ENCODE data around the gene CHAD.
"Not testable (repeated sequence)": the region's sequence is repeated elsewhere in the genome, so short reads cannot be mapped to it uniquely, and the experiment has no call there.

Gene CHAD

DNA sequence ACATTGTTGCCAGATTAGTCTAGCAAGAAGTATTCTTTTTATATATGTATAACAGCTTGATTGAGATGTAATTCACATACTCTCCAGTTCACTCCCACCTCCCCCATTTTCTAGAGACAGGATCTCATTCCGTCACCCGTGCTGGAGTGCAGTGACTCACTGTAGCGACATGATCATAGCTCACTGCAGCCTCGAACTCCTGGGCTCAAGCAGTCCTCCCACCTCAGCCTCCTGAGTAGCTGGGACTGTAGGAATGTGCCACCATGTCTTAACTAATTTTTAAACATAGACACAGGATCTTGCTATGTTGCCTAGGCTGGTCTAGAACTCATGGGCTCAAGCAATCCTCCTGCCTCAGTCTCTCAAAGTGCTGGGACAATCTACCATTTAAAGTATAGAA, 6.7 kb upstream of the CHAD start:
- H3K9ac ChIP-seq, result no peak overlapping the region
- H4K20me1 ChIP-seq (ENCODE audit: insufficient read depth), result no peaks in the 10 kb centered on the region
- H3K36me3 ChIP-seq (ENCODE audit: insufficient read depth), result no peaks in the 10 kb centered on the region
- no peak overlapping the region for H3K4me2 ChIP-seq
- H3K27me3 ChIP-seq (ENCODE audit: insufficient read depth, low read depth), result no peaks in the 10 kb centered on the region
- H3K4me1 ChIP-seq (ENCODE audit: low read depth, poor library complexity, severe bottlenecking), result peaks cover 16% of the 10 kb centered on the region
- no peak overlapping the region for H3K4me3 ChIP-seq (IDR thresholded peaks at IDR 0.05; ENCODE audit: insufficient read depth, low read depth, low read length)
- H3K79me2 ChIP-seq (ENCODE audit: insufficient read depth, low read depth), result peaks cover 8% of the 10 kb centered on the region; the same call in 1 of the 2 replicates
- TF ChIP-seq, protein P1, sequence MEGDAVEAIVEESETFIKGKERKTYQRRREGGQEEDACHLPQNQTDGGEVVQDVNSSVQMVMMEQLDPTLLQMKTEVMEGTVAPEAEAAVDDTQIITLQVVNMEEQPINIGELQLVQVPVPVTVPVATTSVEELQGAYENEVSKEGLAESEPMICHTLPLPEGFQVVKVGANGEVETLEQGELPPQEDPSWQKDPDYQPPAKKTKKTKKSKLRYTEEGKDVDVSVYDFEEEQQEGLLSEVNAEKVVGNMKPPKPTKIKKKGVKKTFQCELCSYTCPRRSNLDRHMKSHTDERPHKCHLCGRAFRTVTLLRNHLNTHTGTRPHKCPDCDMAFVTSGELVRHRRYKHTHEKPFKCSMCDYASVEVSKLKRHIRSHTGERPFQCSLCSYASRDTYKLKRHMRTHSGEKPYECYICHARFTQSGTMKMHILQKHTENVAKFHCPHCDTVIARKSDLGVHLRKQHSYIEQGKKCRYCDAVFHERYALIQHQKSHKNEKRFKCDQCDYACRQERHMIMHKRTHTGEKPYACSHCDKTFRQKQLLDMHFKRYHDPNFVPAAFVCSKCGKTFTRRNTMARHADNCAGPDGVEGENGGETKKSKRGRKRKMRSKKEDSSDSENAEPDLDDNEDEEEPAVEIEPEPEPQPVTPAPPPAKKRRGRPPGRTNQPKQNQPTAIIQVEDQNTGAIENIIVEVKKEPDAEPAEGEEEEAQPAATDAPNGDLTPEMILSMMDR (conservative IDR thresholded peaks at IDR 0.05; ENCODE audit: low read depth, low read length), result no peak
- H3K27ac ChIP-seq, result no peak overlapping the region
- H2AFZ ChIP-seq (ENCODE audit: low read depth), result no peak overlapping the region

DNA sequence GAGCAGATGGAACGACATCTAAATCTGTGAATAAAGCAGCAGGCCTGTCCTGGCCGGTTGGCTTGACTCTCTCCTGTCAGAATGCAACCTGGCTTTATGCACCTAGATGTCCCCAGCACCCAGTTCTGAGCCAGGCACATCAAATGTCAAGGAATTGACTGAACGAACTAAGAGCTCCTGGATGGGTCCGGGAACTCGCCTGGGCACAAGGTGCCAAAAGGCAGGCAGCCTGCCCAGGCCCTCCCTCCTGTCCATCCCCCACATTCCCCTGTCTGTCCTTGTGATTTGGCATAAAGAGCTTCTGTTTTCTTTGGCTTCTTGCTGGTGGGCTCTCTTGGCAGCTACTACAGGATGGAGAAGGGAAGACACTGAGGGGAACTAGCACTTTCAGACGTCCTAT, 5.8 kb upstream of the CHAD start:
- Histone ChIP-seq H2AFZ (ENCODE audit: low read depth) (no peak overlapping the region), H3K9ac (no peak overlapping the region), H3K4me2 (no peak overlapping the region), H3K79me2 (ENCODE audit: insufficient read depth, low read depth) (no peaks in the 10 kb centered on the region; the same call in 1 of the 2 replicates), H3K4me1 (ENCODE audit: low read depth, poor library complexity, severe bottlenecking) (peaks cover 8% of the 10 kb centered on the region), H3K36me3 (ENCODE audit: insufficient read depth) (no peaks in the 10 kb centered on the region), H3K27ac (no peak overlapping the region), H3K4me3 (IDR thresholded peaks at IDR 0.05; ENCODE audit: insufficient read depth, low read depth, low read length) (no peak overlapping the region), H3K27me3 (ENCODE audit: insufficient read depth, low read depth) (no peaks in the 10 kb centered on the region), H4K20me1 (ENCODE audit: insufficient read depth) (no peaks in the 10 kb centered on the region)
- TF ChIP-seq, protein P1 (conservative IDR thresholded peaks at IDR 0.05; ENCODE audit: low read depth, low read length), result no peak

DNA sequence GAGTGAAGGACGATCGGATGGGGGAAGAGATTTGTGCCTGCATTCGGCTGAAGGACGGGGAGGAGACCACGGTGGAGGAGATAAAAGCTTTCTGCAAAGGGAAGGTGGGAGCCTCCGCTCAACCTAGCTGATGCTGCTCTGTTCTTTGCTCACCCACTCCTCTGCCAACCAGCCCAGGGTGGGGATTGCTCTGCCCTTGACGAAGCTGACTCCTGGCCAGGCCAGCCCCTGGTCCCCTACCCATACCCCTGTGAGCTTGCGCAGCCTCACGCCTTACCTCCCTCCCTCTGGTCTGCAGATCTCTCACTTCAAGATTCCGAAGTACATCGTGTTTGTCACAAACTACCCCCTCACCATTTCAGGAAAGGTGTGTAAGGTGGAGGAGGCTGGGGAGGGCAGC, 5.2 kb upstream of the CHAD start:
- H3K27me3 ChIP-seq (ENCODE audit: insufficient read depth, low read depth), result no peaks in the 10 kb centered on the region
- H2AFZ ChIP-seq (ENCODE audit: low read depth), result no peak overlapping the region
- H3K4me2 ChIP-seq, result no peak overlapping the region
- H3K79me2 ChIP-seq (ENCODE audit: insufficient read depth, low read depth), result no peaks in the 10 kb centered on the region
- H4K20me1 ChIP-seq (ENCODE audit: insufficient read depth), result no peaks in the 10 kb centered on the region
- TF ChIP-seq, protein P1 (conservative IDR thresholded peaks at IDR 0.05; ENCODE audit: low read depth, low read length), result no peak
- no peaks in the 10 kb centered on the region for H3K36me3 ChIP-seq (ENCODE audit: insufficient read depth)
- H3K27ac ChIP-seq, result no peak overlapping the region
- no peak overlapping the region for H3K9ac ChIP-seq
- no peak overlapping the region for H3K4me3 ChIP-seq (IDR thresholded peaks at IDR 0.05; ENCODE audit: insufficient read depth, low read depth, low read length)
- H3K4me1 ChIP-seq (ENCODE audit: low read depth, poor library complexity, severe bottlenecking), result peaks cover 7% of the 10 kb centered on the region

DNA sequence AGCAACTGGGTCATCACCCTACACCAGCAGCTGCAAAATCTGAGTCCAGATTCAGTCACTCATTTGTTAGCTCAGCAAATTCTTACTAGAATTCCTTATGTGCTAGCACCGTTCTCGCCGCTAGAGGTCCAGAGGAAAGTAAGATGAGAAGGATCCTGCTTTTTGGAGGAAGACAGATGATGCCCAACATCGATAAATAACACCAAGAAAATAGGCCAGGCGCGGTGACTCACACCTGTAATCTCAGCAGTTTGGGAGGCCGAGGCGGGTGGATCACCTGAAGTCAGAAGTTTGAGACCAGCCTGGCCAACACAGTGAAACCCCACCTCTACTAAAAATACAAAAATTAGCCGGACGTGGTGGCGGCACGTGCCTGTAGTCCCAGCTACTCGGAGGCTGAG, 4.1 kb upstream of the CHAD start:
- not testable (repeated sequence) for H3K36me3 ChIP-seq (ENCODE audit: insufficient read depth); H3K4me1 ChIP-seq (ENCODE audit: low read depth, poor library complexity, severe bottlenecking); H3K27ac ChIP-seq; H4K20me1 ChIP-seq (ENCODE audit: insufficient read depth); H3K4me2 ChIP-seq; H3K27me3 ChIP-seq (ENCODE audit: insufficient read depth, low read depth); H3K4me3 ChIP-seq (IDR thresholded peaks at IDR 0.05; ENCODE audit: insufficient read depth, low read depth, low read length); H3K9ac ChIP-seq; H3K79me2 ChIP-seq (ENCODE audit: insufficient read depth, low read depth); H2AFZ ChIP-seq (ENCODE audit: low read depth)

DNA sequence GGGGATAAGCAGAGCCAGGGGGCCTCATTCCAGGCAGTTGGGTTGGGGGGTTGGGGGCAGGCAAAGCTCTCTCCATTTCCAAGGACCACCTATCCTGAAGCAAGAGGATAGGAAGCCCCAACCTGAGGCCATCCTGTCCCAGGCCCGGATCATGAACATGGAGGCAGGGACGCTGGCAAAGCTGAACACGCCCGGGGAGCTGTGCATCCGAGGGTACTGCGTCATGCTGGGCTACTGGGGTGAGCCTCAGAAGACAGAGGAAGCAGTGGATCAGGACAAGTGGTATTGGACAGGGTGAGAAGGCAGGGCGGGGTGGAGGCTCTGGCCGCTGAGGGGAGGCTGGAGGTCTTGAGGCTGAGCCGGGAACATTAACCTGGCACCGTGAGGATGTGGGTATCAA, 3.6 kb upstream of the CHAD start:
- Histone ChIP-seq H3K9ac (no peak overlapping the region), H3K4me3 (IDR thresholded peaks at IDR 0.05; ENCODE audit: insufficient read depth, low read depth, low read length) (no peak overlapping the region), H3K36me3 (ENCODE audit: insufficient read depth) (no peaks in the 10 kb centered on the region), H3K4me1 (ENCODE audit: low read depth, poor library complexity, severe bottlenecking) (no peaks in the 10 kb centered on the region), H3K79me2 (ENCODE audit: insufficient read depth, low read depth) (no peaks in the 10 kb centered on the region), H3K27me3 (ENCODE audit: insufficient read depth, low read depth) (no peaks in the 10 kb centered on the region), H3K4me2 (no peak overlapping the region), H2AFZ (ENCODE audit: low read depth) (no peak overlapping the region), H3K27ac (no peak overlapping the region), H4K20me1 (ENCODE audit: insufficient read depth) (no peaks in the 10 kb centered on the region)
- TF ChIP-seq, protein P1 (conservative IDR thresholded peaks at IDR 0.05; ENCODE audit: low read depth, low read length), result no peak

All from KMS-11 (cell line).